Posterior vena cava (tissue), 2 donors: ENCODE results near the gene CNPY4. TPM values are rescaled to one million over a fixed set of nuclear protein-coding genes. Genes with fewer than 3 reads are reported as not detected.
"Not testable (repeated sequence)": the region's sequence is repeated elsewhere in the genome, so short reads cannot be mapped to it uniquely, and the experiment has no call there.

Experiments used
- DNase-seq: peaks from one replicate; pipeline ENCODE4 v3.0.0-alpha.2; 2020; ENCODE audit warnings: low spot score
- intact Hi-C, 2 donors: fragments of 100-400 bp; cut with DNase I; formaldehyde crosslinking; loops; one replicate each; pipeline versions ENCODE4 v1.14.1 to v1.14.2; 2022 to 2023
- total RNA-seq, 2 donors: library from RNA; stranded (reverse); fragmentation: NEBNext Ultra II Directional; extraction: Animal tissue kit (Norgen Biotek cat#: 25700); gene quantifications; one replicate each; pipeline ENCODE4 v1.2.1, GENCODE V29; 2021
- donor health status: DM: yes; HTN: yes; CAD: no.
- donor health status: DM: yes; HTN: yes; CAD: no.

The CNPY4 gene
- total RNA-seq, 2 donors from 2014 or later, result 9.6 to 18.3 TPM

- peak; percentile 95 for DNase-seq
- intact Hi-C loops, result loop anchor here in 1 of 2 donors (5.0 kb wide), 1 partner anchor 91 kb away; no protein-coding TSS in a partner anchor
Measured at GRCh38 chr7:100130608-100131453, 11.4 kb downstream of the CNPY4 start.

GRCh38 chr7:100132126-100132525, 12.7 kb downstream of the CNPY4 start:
- intact Hi-C loops, result loop anchor here in 1 of 2 donors (5.0 kb wide), 1 partner anchor 90 kb away; no protein-coding TSS in a partner anchor
- no peak for DNase-seq

GRCh38 chr7:100132697-100133151, 13.3 kb downstream of the CNPY4 start:
- DNase-seq, result no peak
- intact Hi-C loops, result loop anchor here in 1 of 2 donors (5.0 kb wide), 1 partner anchor 90 kb away; no protein-coding TSS in a partner anchor

GRCh38 chr7:100137851-100138760, 18.7 kb downstream of the CNPY4 start:
- intact Hi-C loops, result no loop called here
- no peak for DNase-seq

GRCh38 chr7:100141555-100141949, 22.1 kb downstream of the CNPY4 start:
- intact Hi-C loops, result no loop called here
- no peak for DNase-seq

- intact Hi-C loops, result no loop called here
- no peak for DNase-seq
Measured at GRCh38 chr7:100142461-100142860, 23.0 kb downstream of the CNPY4 start.

- DNase-seq, intact Hi-C loops: not testable (repeated sequence)
Measured at GRCh38 chr7:100146350-100146749, 26.9 kb downstream of the CNPY4 start.

- no peak for DNase-seq
- intact Hi-C loops, result no loop called here
Measured at GRCh38 chr7:100147278-100147677, 27.8 kb downstream of the CNPY4 start.

- intact Hi-C loops, result no loop called here
- DNase-seq, result no peak
Measured at GRCh38 chr7:100148225-100148558, 28.8 kb downstream of the CNPY4 start.

GRCh38 chr7:100148559-100149328, 29.3 kb downstream of the CNPY4 start, which contains the start of gene LAMTOR4:
Gene LAMTOR4, plus strand, starts transcription at chr7:100148918. Its CDS starts 55 bp downstream, at chr7:100148973.
- intact Hi-C loops, result no loop called here
- DNase-seq, result peak; percentile 99

GRCh38 chr7:100152404-100152803, 33.0 kb downstream of the CNPY4 start:
- intact Hi-C loops, result no loop called here
- no peak for DNase-seq

GRCh38 chr7:100152937-100153666, 33.7 kb downstream of the CNPY4 start:
- intact Hi-C loops, result no loop called here
- DNase-seq, result no peak

- DNase-seq, result no peak
- intact Hi-C loops, result no loop called here
Measured at GRCh38 chr7:100153708-100154535, 34.5 kb downstream of the CNPY4 start.

- no peak for DNase-seq
- intact Hi-C loops, result no loop called here
Measured at GRCh38 chr7:100154651-100155491, 35.4 kb downstream of the CNPY4 start.

GRCh38 chr7:100155553-100156317, 36.3 kb downstream of the CNPY4 start:
- intact Hi-C loops, result no loop called here

More at GRCh38 chr7:100155553-100156317, 36.3 kb downstream of the CNPY4 start:
- no peak for DNase-seq
